Measurements from ENCODE around the gene ZCCHC2. TPM values are rescaled to one million over a fixed set of nuclear protein-coding genes. Genes with fewer than 3 reads are reported as not detected.

Gene ZCCHC2
- total RNA-seq, 1 donor from 2014 or later = 18.3 TPM

DNA sequence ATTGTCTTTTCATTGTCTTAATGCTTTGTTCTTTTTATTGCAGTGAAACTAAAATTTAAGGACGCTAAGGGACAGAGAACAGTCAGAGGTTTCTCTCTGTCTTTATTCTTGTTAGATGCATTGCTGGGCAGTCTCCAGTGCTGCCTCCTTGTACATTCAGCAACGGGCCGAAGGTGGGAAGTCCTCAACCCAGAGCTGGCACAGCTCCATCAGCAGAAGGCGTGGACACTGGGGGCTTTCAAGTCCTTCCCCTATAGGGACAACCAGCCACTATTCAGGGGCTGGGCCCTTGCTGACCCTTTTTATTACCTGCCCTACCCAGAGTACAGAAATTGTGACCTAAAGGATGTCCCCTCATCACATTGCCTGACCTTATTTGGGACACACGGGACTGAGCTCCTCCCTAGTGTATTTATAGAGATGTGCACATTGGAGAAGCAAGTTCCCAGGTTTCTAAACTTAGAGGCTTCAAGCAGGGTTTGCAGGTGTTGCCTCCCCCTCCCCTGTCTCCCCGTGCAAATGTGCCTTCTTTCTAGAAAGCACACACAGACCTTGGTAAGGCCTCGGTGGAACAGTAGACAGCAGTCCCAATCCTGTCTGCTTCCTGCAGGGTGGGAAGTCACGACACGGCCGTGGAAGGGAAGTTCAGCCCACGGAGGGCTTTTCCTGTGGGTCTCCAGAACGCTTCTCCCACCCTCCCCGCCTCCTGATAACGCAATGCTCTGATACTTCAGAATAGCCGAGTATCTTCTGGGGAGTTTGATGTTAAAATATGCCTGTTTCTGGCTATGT lies 68.2 kb downstream of the ZCCHC2 start:
- peaks cover 7% of the 10 kb centered on the region for H3K4me1 Mint-ChIP-seq
- no peak overlapping the region for H3K4me3 Mint-ChIP-seq

DNA sequence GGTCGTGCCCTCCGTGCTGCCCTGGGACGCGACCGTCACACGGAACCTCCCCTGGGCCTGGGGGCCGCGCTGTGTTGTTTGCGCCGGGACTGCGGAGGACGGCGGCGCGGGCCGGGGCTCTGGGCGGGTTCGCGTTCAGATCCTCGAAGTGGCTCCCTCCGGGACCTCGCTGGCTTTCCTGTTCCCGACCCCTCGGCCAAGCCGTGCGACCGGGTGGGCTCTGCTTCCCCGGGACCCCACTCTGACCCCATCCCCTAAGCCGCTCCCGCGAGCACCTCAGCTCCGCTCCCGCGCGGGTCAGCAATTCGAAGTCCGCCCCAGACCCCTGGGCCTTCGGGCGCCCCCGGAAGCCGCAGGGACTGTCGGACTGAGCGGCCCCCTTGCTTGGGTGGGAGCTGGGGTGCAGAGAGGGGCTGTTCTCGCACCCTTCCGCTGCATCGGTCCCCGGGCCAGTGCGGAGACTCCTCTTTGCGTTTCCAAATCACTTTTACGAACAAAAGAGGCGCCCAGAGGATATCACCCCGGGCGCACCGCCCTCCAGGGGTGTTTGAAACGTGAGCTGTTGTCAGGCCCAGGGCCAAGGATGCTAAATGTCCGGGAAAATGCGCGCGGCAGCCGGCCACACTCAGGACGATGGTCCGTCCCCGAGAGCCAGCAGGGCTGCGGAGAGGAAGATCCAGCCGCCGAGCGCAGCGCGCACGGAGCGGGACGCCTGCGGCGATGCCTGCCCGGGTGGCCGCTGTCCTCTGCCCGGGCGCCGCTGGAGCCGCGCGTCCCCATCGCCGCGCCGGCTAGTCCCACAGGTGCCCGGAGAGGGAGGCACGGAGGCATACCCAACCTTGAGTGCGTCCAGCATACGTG lies 73.5 kb downstream of the ZCCHC2 start:
- TF ChIP-seq, protein P1, sequence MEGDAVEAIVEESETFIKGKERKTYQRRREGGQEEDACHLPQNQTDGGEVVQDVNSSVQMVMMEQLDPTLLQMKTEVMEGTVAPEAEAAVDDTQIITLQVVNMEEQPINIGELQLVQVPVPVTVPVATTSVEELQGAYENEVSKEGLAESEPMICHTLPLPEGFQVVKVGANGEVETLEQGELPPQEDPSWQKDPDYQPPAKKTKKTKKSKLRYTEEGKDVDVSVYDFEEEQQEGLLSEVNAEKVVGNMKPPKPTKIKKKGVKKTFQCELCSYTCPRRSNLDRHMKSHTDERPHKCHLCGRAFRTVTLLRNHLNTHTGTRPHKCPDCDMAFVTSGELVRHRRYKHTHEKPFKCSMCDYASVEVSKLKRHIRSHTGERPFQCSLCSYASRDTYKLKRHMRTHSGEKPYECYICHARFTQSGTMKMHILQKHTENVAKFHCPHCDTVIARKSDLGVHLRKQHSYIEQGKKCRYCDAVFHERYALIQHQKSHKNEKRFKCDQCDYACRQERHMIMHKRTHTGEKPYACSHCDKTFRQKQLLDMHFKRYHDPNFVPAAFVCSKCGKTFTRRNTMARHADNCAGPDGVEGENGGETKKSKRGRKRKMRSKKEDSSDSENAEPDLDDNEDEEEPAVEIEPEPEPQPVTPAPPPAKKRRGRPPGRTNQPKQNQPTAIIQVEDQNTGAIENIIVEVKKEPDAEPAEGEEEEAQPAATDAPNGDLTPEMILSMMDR (IDR thresholded peaks at IDR 0.05; ENCODE audit: unreplicated experiment) = no peak
- H3K27ac Mint-ChIP-seq = no peak overlapping the region
- peaks cover 58% of the 10 kb centered on the region for H3K27me3 Mint-ChIP-seq (ENCODE audit: low read depth)
- no peaks in the 10 kb centered on the region for H3K4me1 Mint-ChIP-seq
- no peaks in the 10 kb centered on the region for H3K36me3 Mint-ChIP-seq
- peaks cover 14% of the 10 kb centered on the region for H3K9me3 Mint-ChIP-seq
- DNase-seq (ENCODE audit: low spot score in 2 of 2, unreplicated experiment in 2 of 2) = peak; percentile 37 to 64
- peak overlapping the region; percentile 72 for H3K4me3 Mint-ChIP-seq

More for the DNA sequence above, 68.2 kb downstream of the ZCCHC2 start:
- H3K27ac Mint-ChIP-seq = no peak overlapping the region
- peaks cover 15% of the 10 kb centered on the region for H3K27me3 Mint-ChIP-seq (ENCODE audit: low read depth)
- TF ChIP-seq, protein P1 (IDR thresholded peaks at IDR 0.05; ENCODE audit: unreplicated experiment) = no peak
- no peaks in the 10 kb centered on the region for H3K36me3 Mint-ChIP-seq
- DNase-seq (ENCODE audit: low spot score in 2 of 2, unreplicated experiment in 2 of 2) = peak in 1 of 2 experiments; percentile 11
- peaks cover 9% of the 10 kb centered on the region for H3K9me3 Mint-ChIP-seq

DNA sequence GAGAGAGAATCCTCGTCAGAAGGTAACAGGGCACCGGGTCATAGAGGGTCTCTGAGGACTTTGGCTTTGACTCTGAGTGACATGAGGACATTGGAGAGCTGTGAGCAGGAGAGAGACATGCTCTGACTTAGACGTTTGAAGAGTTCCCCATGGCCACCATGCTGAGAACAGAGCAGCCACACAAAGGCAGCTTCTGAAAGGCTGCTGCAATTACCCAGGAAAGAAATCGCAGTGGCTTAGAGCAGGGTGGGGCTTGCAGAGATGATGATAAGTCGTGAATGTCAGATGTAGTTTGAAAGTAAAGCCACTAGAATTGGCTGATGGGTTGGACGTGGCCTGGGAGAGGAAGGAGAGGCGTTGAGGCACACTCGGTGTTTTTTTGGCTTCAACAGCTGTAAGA lies 79.0 kb downstream of the ZCCHC2 start:
- no peak overlapping the region for H3K4me3 Mint-ChIP-seq
- TF ChIP-seq, protein P1 (IDR thresholded peaks at IDR 0.05; ENCODE audit: unreplicated experiment) = no peak
- H3K36me3 Mint-ChIP-seq = no peaks in the 10 kb centered on the region
- H3K27me3 Mint-ChIP-seq (ENCODE audit: low read depth) = peaks cover 70% of the 10 kb centered on the region
- H3K4me1 Mint-ChIP-seq = peaks cover 5% of the 10 kb centered on the region
- H3K9me3 Mint-ChIP-seq = peaks cover 5% of the 10 kb centered on the region
- no peak for DNase-seq (ENCODE audit: low spot score in 2 of 2, unreplicated experiment in 2 of 2)
- H3K27ac Mint-ChIP-seq = no peak overlapping the region

DNA sequence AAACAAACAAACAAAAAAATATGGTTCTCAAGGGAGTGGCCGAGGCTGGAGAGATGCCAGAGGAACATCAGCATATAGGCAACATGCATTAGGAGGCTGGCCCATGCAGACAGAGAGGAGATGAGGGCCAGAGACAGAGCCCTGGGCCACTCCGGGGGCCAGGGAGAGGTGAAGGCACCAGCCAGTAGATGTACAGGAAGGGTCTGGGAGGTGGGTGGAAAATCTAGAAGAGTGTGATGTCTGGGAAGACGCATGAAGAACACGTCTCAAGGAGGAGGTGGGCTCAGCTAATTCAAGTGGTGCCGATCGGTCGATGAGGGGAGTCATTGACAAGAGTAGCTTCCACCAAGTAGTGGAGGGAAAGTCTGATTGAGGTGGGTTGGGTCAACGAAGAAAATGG lies 79.9 kb downstream of the ZCCHC2 start:
- TF ChIP-seq, protein P1 (IDR thresholded peaks at IDR 0.05; ENCODE audit: unreplicated experiment) = no peak
- Mint-ChIP-seq H3K9me3 (peaks cover 5% of the 10 kb centered on the region), H3K27ac (no peak overlapping the region), H3K27me3 (ENCODE audit: low read depth) (peaks cover 62% of the 10 kb centered on the region), H3K4me3 (no peak overlapping the region), H3K36me3 (no peaks in the 10 kb centered on the region), H3K4me1 (peaks cover 5% of the 10 kb centered on the region)
- DNase-seq (ENCODE audit: low spot score in 2 of 2, unreplicated experiment in 2 of 2) = no peak

DNA sequence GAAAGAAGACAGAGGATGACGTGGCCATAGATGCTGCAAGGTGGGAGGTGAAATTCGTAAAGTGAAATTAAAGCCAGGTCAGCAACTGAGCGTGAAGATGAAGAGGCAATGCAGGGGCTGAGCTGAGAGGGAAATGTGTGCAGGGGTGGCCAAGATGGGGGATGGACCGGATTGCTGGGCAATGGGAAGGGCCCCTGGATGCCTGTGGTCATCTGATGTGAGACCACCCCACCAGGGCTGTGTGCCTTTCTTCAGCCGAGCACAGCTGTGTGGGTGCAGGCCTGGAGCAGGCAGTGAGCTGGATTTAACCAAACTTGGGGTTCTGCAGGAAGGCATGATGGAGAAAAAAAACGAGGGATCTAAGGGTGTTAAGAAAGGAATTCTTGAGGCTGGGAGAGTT lies 80.4 kb downstream of the ZCCHC2 start:
- TF ChIP-seq, protein P1 (IDR thresholded peaks at IDR 0.05; ENCODE audit: unreplicated experiment) = no peak
- Mint-ChIP-seq H3K36me3 (no peaks in the 10 kb centered on the region), H3K27me3 (ENCODE audit: low read depth) (peaks cover 58% of the 10 kb centered on the region), H3K27ac (no peak overlapping the region), H3K4me3 (no peak overlapping the region), H3K4me1 (peaks cover 5% of the 10 kb centered on the region), H3K9me3 (peaks cover 5% of the 10 kb centered on the region)
- no peak for DNase-seq (ENCODE audit: low spot score in 2 of 2, unreplicated experiment in 2 of 2)
